Colonic mucosa (tissue), 4 donors: ENCODE data around the gene NPHS1. TPM values are rescaled to one million over a fixed set of nuclear protein-coding genes. Genes with fewer than 3 reads are reported as not detected.

ENCODE experiments used
- DNase-seq: peaks from one replicate; pipeline ENCODE4 v3.0.0-alpha.2; 2020
- H3K27ac ChIP-seq: fragments of 200-600 bp; one replicate; pipeline ENCODE4 v1.8.0; 2021
- H3K27me3 ChIP-seq: fragments of 200-600 bp; one replicate; pipeline ENCODE4 v1.8.0; 2021
- H3K36me3 ChIP-seq: fragments of 200-600 bp; one replicate; pipeline ENCODE4 v1.8.0; 2021
- H3K4me1 ChIP-seq: fragments of 200-600 bp; one replicate; pipeline ENCODE4 v1.8.0; 2021; ENCODE audit warnings: mild to moderate bottlenecking
- H3K4me3 ChIP-seq: fragments of 200-600 bp; one replicate; pipeline ENCODE4 v1.8.0; 2021
- H3K9ac ChIP-seq, 2 donors: one replicate each; pipeline ENCODE4 v1.7.0; 2013; ENCODE audit warnings: control low read depth in 2 of 2, low read depth in 2 of 2, low read length in 2 of 2
- H3K9me3 ChIP-seq: fragments of 200-600 bp; one replicate; pipeline ENCODE4 v1.8.0; 2021
- intact Hi-C: fragments of 100-400 bp; cut with DNase I; formaldehyde crosslinking; loops from one replicate; pipeline ENCODE4 v1.14.1; 2022
- total RNA-seq, 2 donors: library from RNA; stranded (reverse); fragmentation: NEBNext Ultra II Directional in 1 of 2; extraction: Animal tissue kit (Norgen Biotek cat#: 25700) in 1 of 2; gene quantifications; one replicate each; pipeline ENCODE4 v1.2.1, GENCODE V29; 2021
- TF ChIP-seq, protein P1 (sequence below): fragments of 200-600 bp; IDR thresholded peaks from one replicate; pipeline ENCODE4 v1.8.0; 2022; ENCODE audit warnings: antibody characterized with exemption, mild to moderate bottlenecking
- donor health status: healthy.
- donor health status: DM: no; HTN: no; CAD: no.
- donor health status: DM: no; HTN: no; CAD: no.

NPHS1 gene
- total RNA-seq, 2 donors from 2014 or later: not detected

DNA sequence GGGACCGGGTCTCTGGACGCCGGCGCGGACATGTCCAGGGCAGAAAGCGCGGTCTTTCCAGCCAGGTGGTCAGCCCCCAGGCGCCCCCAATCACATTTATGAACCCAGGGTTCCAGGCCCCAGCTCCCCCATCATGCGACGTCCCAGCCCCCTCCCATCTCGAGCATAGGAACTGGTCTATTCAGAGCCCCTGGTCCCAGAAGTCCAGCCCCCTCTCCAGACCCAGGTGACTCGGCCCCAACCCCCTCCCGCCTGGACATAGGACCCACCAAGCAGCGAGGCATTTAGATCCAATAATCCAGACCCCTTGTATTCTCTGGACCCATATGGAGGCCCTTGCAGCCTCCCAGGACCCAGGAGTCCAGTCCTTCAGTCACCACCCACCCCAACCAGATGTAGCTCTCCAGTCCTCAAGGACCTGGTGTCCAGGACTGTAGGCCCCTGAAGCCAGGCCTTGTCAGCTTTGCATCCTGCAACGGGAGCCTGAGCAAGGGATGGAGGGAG lies 16.6 kb upstream of the NPHS1 start:
- intact Hi-C loops: no loop called here

DNA sequence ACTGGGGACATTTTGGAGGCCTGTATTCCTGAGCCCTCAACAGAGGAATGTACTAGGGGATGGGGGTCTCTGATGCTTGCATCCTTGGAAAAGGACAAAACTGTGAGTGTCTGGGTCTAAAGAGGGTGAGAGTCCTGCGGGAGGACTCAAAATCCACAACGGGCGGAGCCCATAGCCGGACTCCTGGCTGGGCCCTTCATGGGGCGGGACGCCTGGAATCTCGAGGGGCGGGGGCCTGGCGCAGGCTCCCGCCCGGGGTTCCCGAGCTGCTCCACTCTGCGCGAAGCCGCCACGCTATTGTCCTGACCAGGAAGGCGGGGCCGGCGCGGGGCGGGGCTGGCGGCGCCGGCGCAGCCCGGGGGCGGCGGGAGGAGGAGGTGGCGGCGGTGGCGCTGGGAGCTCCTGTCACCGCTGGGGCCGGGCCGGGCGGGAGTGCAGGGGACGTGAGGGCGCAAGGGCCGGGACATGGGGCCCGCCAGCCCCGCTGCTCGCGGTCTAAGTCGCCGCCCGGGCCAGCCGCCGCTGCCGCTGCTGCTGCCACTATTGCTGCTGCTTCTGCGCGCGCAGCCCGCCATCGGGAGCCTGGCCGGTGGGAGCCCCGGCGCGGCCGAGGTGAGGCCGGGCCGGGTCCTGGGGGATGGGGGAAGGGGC lies 16.0 kb upstream of the NPHS1 start, which contains the start of gene APLP1:
TSS of gene APLP1 (plus strand) at position 403 of the 651 bp plus-strand sequence. CDS start at position 466, 63 bp downstream.
- no peaks in the 10 kb centered on the region for H3K9me3 ChIP-seq
- H3K36me3 ChIP-seq: no peaks in the 10 kb centered on the region
- H3K9ac ChIP-seq: no peak within 1 kb of the TSS
- H3K4me3 ChIP-seq: peak within 1 kb of the TSS; percentile 39
- intact Hi-C loops: no loop called here
- DNase-seq: peak; percentile 66
- H3K27ac ChIP-seq: no peak within 1 kb of the TSS
- H3K4me1 ChIP-seq: peaks cover 7% of the 10 kb centered on the region
- H3K27me3 ChIP-seq: peaks cover 11% of the 10 kb centered on the region
- TF ChIP-seq, protein P1, sequence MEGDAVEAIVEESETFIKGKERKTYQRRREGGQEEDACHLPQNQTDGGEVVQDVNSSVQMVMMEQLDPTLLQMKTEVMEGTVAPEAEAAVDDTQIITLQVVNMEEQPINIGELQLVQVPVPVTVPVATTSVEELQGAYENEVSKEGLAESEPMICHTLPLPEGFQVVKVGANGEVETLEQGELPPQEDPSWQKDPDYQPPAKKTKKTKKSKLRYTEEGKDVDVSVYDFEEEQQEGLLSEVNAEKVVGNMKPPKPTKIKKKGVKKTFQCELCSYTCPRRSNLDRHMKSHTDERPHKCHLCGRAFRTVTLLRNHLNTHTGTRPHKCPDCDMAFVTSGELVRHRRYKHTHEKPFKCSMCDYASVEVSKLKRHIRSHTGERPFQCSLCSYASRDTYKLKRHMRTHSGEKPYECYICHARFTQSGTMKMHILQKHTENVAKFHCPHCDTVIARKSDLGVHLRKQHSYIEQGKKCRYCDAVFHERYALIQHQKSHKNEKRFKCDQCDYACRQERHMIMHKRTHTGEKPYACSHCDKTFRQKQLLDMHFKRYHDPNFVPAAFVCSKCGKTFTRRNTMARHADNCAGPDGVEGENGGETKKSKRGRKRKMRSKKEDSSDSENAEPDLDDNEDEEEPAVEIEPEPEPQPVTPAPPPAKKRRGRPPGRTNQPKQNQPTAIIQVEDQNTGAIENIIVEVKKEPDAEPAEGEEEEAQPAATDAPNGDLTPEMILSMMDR: no peak

More for the DNA sequence above, 16.6 kb upstream of the NPHS1 start:
- Histone ChIP-seq H3K27me3 (peaks cover 11% of the 10 kb centered on the region), H3K4me3 (peak overlapping the region; percentile 39), H3K27ac (no peak overlapping the region), H3K36me3 (no peaks in the 10 kb centered on the region), H3K9me3 (no peaks in the 10 kb centered on the region), H3K4me1 (peaks cover 7% of the 10 kb centered on the region), H3K9ac (no peak overlapping the region)
- DNase-seq: no peak
- TF ChIP-seq, protein P1: no peak

DNA sequence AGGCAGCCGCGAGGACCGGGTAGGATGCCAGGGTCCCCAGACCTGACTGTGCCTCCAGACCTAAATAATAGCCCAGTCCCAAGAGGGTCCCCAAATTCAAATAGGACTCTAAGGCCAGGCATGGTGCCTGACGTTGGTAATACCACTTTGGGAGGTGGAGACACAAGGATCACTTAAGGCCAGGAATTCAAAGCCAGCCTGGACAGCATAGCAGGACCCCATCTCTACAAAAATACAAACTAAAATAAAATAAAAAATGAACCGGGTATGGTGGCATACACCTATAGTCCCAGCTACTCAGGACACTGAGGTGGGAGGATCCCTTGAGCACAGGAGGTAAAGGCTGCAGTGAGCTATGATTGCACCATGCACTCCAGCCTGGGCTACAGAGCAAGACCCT lies 10.7 kb upstream of the NPHS1 start:
- Histone ChIP-seq H3K36me3 (no peaks in the 10 kb centered on the region), H3K9me3 (no peaks in the 10 kb centered on the region), H3K4me1 (no peaks in the 10 kb centered on the region), H3K27ac (no peak overlapping the region), H3K9ac (no peak overlapping the region), H3K27me3 (peaks cover 14% of the 10 kb centered on the region), H3K4me3 (no peak overlapping the region)
- TF ChIP-seq, protein P1: no peak
- intact Hi-C loops: no loop called here
- DNase-seq: no peak

DNA sequence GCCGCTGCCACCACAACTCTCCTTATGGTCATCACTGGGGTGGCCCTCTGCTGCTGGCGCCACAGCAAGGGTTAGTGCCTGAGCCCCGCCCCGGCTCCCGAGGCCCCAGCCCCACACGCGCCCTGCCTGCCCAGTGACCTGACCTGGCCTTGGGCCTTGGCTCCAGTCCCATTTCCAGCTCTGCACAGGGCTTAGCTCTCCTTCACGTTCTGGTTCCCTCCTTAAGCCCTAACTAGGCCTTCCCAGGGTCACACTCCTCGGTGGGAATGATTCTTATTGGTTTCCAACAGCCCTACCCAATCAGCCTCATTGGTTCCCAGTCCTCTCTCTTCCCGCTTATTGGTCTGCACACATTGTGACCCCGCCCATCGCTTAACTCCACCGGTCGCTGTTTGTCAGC lies 10.2 kb upstream of the NPHS1 start:
- no peak overlapping the region for H3K9ac ChIP-seq
- H3K9me3 ChIP-seq: no peaks in the 10 kb centered on the region
- no peak overlapping the region for H3K27ac ChIP-seq
- no peaks in the 10 kb centered on the region for H3K4me1 ChIP-seq
- no peaks in the 10 kb centered on the region for H3K36me3 ChIP-seq
- intact Hi-C loops: no loop called here
- peaks cover 14% of the 10 kb centered on the region for H3K27me3 ChIP-seq
- H3K4me3 ChIP-seq: no peak overlapping the region
- TF ChIP-seq, protein P1: no peak
- DNase-seq: no peak

DNA sequence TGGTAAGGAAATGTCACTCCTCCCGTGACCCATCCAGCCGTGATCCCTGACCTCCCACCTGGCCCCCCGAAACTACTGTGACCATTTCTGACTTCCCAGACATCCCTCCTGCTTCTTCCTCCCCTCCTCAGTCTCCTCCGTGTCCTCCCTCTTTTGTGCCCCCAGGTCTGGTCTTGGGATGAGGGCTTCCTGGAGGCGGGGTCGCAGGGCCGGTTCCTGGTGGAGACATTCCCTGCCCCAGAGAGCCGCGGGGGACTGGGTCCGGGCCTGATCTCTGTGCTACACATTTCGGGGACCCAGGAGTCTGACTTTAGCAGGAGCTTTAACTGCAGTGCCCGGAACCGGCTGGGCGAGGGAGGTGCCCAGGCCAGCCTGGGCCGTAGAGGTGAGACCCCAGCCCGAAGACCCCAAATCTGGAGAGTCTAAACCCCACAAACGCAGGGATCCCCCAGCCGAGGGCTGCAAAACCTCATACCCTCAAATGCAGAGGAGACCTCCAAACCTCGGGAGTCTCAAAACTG lies 9.4 kb upstream of the NPHS1 start:
- no peak for DNase-seq
- TF ChIP-seq, protein P1: no peak
- Histone ChIP-seq H3K9me3 (no peaks in the 10 kb centered on the region), H3K4me1 (no peaks in the 10 kb centered on the region), H3K27ac (no peak overlapping the region), H3K27me3 (peaks cover 19% of the 10 kb centered on the region), H3K9ac (no peak overlapping the region), H3K36me3 (no peaks in the 10 kb centered on the region), H3K4me3 (no peak overlapping the region)
- intact Hi-C loops: no loop called here
